ENCODE measurements around the gene RAD54L.
A peak's percentile ranks its signal among the peaks of the same experiment; 100 is the strongest.
"Not testable (repeated sequence)": the region's sequence is repeated elsewhere in the genome, so short reads cannot be mapped to it uniquely, and the experiment has no call there.

Gene RAD54L

DNA sequence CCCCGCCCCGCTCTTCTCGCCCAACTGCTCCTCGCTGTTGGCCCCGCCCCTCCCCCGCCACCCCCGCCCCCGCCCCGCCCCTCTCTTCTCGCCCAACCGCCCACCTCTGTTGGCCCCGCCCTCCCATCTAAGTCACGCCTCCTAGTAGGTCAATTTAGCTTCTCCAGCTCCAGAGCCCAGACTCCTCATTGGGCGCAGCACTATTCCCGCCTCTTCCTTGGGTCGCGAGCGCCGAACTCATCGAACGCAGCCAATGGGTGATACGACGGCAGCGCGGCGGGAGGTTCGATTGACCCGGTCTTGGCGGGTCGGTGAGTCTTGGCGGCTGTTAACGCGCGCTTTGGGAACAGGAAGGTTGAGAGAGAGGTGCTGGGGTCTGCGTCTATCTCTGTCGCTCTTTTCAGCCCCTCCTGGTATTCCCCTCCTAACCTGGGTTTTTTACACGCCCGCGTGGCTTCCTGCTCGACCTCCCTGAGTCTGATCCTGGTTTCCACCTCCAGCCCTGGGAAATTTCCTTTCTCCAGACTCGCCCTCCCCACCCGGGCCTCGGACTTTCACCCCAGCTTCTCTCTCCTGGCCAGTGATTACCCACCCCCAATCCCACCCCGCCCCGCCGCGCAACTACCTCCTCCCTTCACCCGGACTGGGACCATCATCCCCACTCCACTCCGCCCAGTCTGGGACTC lies at the start of gene RAD54L:
RAD54L (plus strand) TSS at position 328 of the 686 bp plus-strand sequence. CDS start 643 bp downstream, outside the sequence.
- peak; percentile 98 to 99 for DNase-seq

DNA sequence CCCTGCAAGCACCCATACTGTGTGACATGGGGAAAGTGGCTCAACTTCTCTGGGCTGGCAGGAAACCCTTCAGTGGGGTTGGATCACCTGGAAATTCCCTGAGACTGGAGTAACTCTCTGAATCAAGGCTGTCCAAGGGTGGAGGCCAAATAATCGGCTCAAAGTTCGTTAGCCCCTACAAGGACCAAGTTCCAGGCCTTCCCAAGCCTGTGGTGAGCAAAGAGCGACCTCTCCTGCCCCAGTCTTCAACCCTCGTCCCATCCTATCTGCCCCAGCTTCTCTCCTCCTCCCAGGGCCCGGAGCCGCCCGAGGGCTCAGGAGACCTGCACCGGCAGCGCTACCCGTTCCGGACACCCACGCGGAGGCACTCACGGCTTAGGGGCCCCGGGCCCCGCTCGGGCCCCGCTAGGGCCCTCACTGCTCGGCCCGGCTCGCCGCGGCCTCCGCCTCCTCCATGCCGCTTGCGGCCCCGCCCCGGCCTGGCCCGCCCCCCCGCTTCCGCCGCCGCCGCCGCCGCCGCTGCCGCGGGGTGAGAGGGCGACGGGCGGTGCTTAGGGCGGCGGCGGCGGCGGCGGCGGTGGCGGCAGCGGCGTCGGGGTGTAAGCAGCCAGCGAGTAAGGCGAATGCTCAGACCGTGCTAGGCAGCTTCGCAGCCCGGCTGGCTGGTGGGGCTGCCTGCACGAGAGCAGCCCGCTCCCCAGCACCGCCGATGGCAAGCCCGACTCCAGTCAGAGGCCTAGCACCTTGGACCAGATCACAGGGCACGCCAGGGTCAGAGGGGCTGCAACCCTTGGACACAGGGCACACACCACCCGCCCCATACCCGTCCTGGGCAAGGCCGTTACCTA lies 49.4 kb upstream of the RAD54L start, which contains the start of gene POMGNT1:
POMGNT1 (minus strand) TSS at position 471 of the 848 bp plus-strand sequence. CDS start 613 bp downstream, outside the sequence.
- peak; percentile 41 to 48 for DNase-seq

DNA sequence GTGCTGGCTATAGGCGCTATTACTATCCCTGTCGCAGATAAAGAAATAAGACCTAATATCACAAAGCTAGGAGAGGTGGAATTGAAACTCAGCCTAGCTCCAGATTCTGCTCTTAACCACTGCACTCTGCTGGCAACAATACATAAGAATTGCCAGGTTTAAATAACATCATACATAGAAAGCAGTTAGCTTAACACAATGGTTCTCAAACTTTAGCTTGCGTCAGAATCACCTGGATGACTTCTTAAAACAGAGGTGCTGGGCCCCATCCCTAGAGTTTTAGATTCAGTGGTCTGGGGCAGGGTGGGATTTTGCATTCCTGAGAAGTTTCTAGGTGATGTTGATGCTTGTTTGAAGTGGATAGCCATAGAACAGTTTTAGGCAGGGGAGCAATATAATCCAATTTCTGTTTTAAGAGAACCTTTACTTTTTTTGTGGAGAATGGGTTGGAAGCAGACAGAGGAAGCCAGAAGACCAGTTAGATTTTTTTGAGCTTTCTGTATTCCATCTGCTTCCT lies 48.3 kb upstream of the RAD54L start:
- DNase-seq = peak in 1 of 2 experiments; percentile 9

DNA sequence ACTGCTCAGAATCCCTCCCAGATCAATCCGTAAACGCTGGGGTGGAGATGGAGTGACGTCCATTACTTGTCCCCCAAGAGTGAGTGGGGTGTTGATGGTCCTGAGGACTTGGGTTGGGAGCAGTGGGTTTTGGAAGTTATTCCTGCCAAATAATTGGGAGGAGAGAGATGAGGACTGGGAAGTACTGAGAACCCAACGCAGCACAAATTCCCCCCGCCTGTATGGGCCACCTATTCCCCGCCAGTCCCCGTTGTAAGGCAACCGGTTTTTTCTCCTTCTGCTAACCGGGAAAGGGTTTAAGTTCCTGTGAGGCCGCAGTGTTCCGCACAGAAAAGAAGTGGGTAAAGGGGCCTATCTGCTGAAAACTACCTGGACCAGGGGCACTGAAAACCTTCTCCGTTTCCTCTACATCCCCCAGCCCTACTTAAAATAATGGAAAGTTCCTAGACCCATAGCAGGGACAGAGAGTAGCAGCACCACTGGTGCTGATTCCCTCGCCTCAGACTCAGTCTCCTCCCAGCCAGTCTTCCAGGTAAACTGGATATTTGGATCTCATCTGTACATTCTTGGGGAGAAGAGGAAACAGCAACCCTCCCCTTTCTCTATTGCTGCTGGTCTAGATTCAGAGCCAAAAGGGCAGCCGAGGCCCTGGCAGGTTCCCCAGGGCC lies 43.7 kb upstream of the RAD54L start:
- DNase-seq = no peak

DNA sequence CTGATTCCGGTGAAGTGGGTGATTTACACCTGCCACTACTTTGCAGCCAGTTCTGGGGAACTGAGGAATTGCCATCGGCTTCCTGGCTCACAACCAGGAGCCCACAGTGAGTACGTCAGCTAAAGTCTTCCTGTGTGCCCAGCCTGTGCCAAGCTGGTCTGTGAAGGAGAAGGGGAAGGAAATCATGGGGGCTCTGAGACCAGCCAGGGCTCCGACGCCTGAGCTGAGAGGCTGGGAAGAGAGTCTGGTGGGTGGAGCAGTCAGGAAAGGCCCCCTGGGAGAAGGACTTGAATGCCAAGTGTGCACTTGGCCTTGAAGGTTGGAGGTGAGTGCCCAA lies 43.2 kb upstream of the RAD54L start:
- no peak for DNase-seq

DNA sequence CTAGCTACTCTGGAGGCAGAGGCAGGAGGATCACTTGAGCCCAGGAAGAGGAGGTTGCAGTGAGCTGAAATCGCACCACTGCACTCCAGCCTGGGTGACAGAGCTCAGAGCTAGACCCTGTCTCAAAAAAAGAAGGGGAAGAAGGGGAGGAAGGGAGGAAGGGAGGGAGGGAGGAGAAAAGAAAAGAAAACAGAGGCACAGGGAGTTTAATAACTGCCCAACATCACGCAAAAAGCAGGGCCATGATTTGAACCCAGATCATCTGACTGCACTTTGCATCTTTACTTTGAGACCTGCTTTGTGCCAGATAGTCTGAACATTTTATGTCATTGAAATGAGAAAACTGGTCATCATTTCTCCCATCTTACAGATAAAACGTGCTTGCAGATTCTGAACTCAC lies 42.4 kb upstream of the RAD54L start:
- no peak for DNase-seq

DNA sequence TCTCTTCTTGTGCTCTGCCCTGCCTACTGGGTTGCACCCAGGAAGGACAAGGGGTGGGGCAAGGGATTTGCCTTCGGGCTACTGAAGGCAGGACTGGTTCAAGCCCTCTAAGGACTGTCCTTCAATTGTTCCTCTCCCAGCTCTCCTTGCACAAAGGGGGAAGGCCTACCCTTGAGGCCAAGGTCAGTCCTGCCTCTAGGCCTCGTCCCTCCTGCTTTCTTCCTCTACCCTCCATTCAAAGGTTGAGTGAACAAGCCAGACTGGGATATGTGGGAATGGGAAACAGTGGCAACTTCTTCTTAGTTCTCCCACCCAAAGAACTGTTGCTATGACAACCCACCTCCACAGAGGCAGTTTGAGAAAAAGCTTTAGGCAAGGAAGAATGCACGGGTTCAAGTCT lies 41.8 kb upstream of the RAD54L start:
- no peak for DNase-seq

DNA sequence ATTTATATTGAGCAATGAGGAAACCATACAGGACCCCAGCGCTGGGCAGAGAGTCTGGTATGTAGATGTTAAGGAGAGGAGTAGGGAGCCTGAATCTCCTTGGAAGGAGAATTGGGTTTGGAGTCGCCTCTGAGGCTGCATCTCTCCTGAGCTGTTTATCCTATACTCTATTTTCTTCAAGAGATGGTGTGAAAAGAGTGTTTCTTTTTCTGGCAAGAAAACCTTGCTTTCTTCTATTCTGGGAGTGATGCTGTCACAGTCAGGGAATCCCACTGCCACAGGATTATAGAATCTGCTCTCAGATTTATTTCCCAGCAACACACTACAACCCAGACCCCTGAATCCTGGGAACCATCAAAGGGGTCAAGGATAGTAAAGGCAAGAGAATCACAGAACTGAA lies 41.2 kb upstream of the RAD54L start:
- DNase-seq = no peak

DNA sequence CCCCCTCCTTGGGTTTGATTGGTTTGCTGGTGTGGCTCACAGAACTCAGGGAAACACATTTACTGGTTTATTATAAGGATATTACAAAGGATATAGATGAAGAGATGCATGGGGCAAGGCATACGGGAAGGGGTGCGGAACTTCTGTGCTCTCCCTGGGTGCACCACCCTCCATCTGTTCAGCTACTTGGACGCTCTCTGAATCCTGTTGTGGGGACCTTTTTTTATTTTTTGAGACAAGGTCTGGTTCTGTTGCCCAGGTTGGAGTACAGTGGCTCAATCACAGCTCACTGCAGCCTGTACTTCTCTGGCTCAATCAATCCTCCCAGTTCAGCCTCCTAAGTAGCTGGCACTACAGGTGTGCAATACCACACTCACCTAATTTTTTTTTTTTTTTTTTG lies 37.0 kb upstream of the RAD54L start:
- DNase-seq = no peak

DNA sequence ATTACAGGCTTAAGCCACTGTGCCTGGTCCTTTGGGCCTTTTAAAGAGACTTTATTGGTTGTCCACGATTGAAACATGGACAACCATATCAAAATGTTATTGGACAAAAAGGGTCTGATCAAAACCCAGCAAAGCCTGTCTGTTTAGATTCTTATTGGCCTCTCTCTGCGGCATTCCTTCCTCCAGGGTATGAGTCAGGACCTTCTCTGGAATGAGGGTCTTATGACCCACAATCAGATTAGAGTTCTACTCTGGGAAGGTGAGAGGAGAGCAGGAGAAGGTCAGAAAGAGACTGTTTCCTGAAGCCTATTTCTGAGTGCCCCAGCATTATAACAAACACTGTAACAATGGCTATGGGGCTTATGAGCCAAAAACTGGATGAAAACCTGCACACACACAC lies 36.5 kb upstream of the RAD54L start:
- no peak for DNase-seq

DNA sequence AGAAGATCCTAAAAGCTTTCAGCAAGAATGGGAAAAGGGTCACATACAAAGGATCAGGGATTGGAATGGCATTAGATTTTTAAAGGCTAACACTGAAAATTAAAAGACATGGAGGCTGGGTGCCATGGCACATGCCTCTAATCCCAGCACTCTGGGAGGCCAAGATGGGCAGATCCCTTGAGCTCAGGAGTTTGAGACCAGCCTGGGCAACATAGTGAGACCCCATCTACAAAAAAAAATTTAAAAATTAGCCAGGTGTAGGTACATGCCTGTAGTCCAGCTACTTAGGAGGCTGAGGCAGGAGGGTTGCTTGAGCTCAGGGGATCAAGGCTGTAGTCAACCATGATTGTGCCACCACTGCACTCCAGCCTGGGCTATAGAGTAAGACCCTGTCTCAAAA lies 32.1 kb upstream of the RAD54L start:
- no peak for DNase-seq

DNA sequence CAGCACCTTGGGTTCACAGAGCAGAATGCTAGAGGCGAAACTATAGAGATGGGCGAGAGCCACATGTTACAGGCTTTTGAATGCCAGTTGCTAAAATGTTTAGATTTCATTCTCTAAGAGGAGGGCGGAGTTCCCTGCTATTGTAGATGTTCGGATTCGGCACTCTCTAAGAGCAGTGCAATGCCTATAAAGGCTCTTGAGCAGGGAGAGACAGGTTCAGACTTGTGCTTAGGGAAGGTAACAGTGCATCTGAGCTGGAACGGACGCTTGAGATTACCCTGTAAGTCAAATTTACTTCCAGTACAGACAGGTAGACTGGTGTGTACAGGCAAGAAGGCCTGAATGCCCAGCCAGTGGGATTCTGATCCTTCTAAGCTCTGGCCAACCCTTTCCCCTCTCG lies 29.1 kb upstream of the RAD54L start:
- DNase-seq = no peak

DNA sequence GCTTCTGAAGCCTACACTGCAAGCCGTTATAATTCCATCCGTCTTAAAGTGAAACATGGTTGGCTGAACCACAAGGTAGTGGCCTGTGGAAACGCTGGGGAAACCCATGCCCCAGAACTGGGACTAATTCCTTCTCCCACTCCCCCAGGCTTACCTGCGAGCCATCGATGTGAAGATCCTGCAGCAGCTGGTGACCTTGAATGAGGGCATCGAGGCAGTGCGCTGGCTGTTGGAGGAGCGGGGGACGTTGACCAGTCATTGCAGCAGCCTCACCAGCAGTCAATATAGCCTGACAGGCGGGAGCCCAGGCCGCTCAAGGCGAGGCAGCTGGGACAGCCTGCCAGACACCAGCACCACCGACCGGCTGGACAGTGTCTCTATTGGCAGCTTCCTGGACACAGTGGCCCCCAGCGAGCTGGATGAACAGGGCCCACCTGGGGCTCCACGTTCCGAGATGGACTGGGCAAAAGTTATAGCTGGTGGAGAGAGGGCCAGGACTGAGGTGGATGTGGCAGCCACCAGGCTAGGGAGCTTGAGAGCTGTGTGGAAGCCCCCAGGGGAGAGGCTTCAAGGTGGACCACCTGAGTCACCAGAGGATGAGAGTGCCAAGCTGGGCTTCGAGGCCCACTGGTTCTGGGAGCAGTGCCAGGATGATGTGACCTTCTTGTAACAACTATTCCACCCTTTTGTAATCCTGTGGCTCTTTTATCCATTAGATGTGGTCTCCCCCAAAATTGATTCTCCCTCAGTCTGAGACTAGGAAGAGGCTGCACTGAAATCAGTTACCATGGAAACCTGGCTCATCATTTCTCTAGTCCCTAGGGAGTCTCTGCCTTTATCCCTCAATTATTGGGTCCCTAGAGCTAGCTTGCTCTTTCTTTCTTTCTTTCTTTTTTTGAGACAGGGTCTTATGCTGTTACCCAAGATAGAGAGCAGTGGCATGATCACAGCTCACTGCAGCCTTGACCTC lies 27.7 kb upstream of the RAD54L start:
- no peak for DNase-seq

DNA sequence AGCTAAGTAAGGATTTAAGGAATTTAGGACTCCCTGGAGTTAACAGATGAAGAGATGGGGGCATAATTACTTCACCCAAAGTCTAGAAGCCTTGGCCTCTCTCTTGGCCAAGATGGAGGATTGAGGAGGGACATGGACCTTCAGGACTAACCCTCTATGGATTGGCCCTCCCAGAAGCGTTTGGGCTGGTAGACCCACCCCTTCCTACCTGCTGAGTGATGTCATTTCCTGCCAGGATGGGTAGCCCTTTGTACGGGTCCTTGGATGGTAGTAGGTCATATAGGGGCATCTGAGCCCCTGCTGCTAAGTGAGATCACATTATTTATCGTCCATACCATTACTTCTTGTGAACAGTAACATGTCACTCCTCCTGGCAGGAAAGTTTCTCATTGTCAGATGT lies 26.8 kb upstream of the RAD54L start:
- DNase-seq = no peak

DNA sequence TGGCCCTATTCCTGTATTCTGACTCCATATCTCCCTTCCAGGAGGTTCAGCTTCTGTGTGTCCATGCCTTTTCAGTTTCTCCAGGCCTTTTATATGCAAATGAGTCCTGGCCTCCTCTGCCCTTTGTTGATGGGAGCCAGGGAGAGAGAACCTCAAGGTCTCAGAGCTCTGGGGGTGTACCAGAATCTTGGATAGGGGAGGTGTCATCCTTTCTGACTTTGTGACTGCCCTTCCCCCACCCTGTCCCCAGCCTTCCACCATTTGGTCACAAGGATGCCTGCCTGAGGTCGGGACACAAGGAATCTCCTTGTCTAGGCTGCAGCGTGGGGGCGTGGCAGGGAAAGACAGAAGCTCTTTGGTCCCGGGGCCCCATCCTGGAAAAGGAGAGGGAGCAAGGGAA lies 25.8 kb upstream of the RAD54L start:
- DNase-seq = no peak

DNA sequence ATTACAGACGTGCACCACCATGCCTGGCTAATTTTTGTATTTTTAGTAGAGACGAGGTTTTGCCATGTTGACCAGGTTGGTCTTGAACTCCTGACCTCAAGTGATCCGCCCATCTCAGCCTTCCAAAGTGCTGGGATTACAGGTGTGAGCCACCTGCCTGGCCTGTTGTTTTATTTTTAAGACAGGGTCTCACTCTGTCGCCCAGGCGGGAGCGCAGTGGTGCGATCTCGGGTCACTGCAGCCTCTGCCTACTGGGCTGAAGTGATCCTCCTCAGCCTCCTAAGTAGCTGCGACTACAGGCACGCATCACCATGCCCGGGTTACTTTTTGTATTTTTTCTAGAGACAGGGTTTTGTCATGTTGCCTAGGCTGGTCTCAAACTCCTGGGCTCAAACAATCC lies 24.5 kb upstream of the RAD54L start:
- DNase-seq = not testable (repeated sequence)

DNA sequence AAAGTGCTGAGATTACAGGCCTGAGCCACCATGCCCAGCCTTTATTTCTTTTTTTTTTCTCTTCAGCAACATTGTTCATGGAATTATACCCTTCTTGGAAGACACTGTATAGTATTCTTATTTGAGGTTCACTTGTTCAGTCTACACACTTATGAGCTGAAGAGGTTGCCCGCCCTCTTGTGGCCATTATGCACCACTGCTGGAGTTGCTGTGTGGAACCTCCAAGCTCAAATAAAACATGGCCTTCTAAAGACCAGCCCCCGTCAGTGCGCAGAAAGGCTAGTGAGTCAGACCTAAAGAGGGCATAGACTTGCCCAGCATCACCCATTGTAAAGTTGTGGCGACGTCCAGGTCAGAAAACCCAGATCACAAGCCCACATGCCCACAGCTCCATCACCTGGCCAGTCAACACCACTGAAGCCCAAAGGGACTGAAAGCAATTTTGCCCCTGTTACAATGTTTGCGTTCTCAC lies 24.1 kb upstream of the RAD54L start:
- DNase-seq = peak; percentile 78 to 85

DNA sequence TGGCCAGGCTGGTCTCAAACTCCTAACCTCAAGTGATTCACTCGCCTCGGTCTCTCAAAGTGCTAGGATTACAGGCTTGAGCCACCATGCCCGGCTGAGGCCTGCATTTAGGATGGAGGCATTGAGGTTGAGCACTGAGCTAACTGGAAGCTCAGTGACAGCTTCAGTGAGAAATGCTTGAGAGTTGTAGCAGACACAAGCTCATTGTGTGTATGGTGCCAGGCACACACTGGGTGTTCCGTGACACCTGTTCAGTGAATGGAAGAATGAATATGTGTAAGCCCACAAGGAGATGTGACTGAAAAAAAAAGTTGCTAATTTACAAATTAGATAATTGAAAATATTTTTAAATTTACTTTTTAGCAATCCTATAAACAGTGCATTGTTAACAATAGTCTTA lies 22.6 kb upstream of the RAD54L start:
- DNase-seq = no peak

DNA sequence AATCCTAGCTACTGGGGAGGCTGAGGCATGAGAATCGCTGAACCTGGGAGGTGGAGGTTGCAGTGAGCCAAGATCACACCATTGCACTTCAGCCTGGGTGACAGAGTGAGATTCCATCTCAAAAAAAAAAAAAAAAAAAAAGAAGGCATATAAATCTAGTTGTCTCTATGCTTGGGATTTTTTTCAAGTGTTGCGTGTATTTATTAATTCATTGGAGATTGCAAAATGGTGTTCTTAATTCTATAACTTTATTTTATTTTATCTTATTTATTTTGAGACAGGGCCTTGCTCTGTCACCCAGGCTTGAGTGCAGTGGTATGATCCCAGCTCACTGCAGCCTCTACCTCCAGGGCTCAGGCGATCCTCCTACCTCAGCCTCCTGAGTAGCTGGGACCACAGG lies 16.3 kb upstream of the RAD54L start:
- not testable (repeated sequence) for DNase-seq

DNA sequence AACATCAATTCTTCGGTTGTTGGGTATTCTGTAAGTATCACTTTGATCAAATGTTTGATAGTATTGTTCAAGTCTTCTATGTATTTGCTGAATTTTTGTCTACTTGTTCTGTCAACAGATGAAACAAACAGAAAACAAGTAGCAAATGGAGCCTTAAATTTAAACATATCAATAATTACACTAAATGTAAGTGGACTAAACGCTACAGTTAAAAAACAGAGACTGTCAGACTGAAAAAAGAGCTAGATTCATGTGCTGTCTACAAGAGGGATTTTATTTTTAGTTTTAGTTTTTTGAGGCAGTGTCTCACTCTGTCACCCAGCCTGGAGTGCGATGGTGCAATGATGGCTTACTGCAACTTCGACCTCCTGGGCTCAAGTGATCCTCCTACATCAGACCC lies 10.7 kb upstream of the RAD54L start:
- no peak for DNase-seq

DNA sequence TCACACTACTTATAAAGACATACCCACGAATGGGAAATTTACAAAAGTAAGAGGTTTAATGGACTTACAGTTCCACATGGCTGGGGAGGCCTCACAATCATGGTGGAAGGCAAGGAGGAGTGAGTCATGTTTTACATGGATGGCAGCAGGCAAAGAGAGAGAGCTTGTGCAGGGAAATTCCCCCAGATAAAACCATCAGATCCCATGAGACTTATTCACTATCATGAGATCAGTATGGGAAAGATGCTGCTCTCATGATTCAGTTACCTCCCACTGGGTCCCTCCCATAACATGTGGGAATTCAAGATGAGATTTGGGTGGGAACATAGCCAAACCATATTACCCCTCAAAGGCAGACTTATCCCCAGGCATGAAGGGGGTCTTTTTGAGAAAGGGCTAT lies 8.7 kb upstream of the RAD54L start:
- not testable (repeated sequence) for DNase-seq

DNA sequence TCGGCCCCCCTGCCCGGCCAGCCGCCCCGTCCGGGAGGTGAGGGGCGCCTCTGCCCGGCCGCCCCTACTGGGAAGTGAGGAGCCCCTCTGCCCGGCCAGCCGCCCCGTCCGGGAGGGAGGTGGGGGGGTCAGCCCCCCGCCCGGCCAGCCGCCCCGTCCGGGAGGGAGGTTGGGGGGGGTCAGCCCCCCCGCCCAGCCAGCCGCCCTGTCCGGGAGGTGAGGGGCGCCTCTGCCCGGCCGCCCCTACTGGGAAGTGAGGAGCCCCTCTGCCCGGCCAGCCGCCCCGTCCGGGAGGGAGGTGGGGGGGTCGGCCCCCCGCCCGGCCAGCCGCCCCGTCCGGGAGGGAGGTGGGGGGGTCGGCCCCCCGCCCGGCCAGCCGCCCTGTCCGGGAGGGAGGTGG lies 5.8 kb upstream of the RAD54L start:
- not testable (repeated sequence) for DNase-seq

Measured in Kasumi-1 (cell line).